Peyer's patch (tissue), 4 donors: ENCODE measurements around the gene NAV2. TPM values are rescaled to one million over a fixed set of nuclear protein-coding genes. Genes with fewer than 3 reads are reported as not detected.

Source experiments
- DNase-seq, 3 donors: peaks; one replicate each; pipeline ENCODE4 v3.0.0-alpha.2; 2017 to 2019
- H3K27ac ChIP-seq, 4 donors: fragments of 200-600 bp; sonication (generic); one replicate each; pipeline ENCODE4 v1.5.1; 2016 to 2019
- H3K27me3 ChIP-seq, 2 donors: fragments of 200-600 bp; sonication (generic); one replicate each; pipeline ENCODE4 v1.5.1; 2019
- H3K36me3 ChIP-seq, 3 donors: fragments of 200-600 bp; sonication (generic); one replicate each; pipeline ENCODE4 v1.5.1; 2016 to 2019
- H3K4me1 ChIP-seq, 4 donors: fragments of 200-600 bp; sonication (generic); one replicate each; pipeline ENCODE4 v1.5.1; 2016 to 2019
- H3K4me3 ChIP-seq, 4 donors: fragments of 200-600 bp; sonication (generic); 1 replicate in 3 of 4; 2 replicates in 1 of 4; pipeline ENCODE4 v1.5.1; 2016 to 2019; ENCODE audit warnings: mild to moderate bottlenecking in 1 of 4
- H3K9me3 ChIP-seq, 4 donors: fragments of 200-600 bp; sonication (generic); one replicate each; pipeline ENCODE4 v1.5.1; 2016 to 2019; ENCODE audit warnings: mild to moderate bottlenecking in 1 of 4
- POLR2A ChIP-seq, 2 donors: fragments of 450-650 bp; IDR thresholded peaks; one replicate each; pipeline ENCODE4 v1.5.1; 2017; ENCODE audit warnings: antibody characterized with exemption in 2 of 2, mild to moderate bottlenecking in 2 of 2, moderate library complexity in 2 of 2
- total RNA-seq, 4 donors: library from RNA; depleted of rRNA; stranded (reverse); fragments of >200 nt; gene quantifications; one replicate each; pipeline ENCODE4 v1.1.0, GENCODE V29; 2016
- TF ChIP-seq, protein P1 (sequence below), 6 experiments: fragments of 450-650 bp in 4 of 6; fragments of 200-600 bp in 2 of 6; sonication (generic) in 1 of 6; IDR thresholded peaks; one replicate each; pipeline ENCODE4 v1.5.1; 2017 to 2019; ENCODE audit warnings: antibody characterized with exemption in 6 of 6, mild to moderate bottlenecking in 3 of 6, moderate library complexity in 1 of 6

NAV2 gene
- total RNA-seq, 4 donors from 2014 or later, result 6.0 to 48.7 (median 20.1) TPM

- DNase-seq, result no peak
- H3K36me3 ChIP-seq, result peaks cover 0 to 5% (median 0%) of the 10 kb centered on the region in 3 donors
- H3K27ac ChIP-seq, result no peak overlapping the region
- no peaks in the 10 kb centered on the region for H3K4me1 ChIP-seq
- H3K27me3 ChIP-seq, result no peaks in the 10 kb centered on the region
- TF ChIP-seq, protein P1, sequence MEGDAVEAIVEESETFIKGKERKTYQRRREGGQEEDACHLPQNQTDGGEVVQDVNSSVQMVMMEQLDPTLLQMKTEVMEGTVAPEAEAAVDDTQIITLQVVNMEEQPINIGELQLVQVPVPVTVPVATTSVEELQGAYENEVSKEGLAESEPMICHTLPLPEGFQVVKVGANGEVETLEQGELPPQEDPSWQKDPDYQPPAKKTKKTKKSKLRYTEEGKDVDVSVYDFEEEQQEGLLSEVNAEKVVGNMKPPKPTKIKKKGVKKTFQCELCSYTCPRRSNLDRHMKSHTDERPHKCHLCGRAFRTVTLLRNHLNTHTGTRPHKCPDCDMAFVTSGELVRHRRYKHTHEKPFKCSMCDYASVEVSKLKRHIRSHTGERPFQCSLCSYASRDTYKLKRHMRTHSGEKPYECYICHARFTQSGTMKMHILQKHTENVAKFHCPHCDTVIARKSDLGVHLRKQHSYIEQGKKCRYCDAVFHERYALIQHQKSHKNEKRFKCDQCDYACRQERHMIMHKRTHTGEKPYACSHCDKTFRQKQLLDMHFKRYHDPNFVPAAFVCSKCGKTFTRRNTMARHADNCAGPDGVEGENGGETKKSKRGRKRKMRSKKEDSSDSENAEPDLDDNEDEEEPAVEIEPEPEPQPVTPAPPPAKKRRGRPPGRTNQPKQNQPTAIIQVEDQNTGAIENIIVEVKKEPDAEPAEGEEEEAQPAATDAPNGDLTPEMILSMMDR (IDR thresholded peaks at IDR 0.05), result no peak
- H3K4me3 ChIP-seq, result no peak overlapping the region
- no peaks in the 10 kb centered on the region for H3K9me3 ChIP-seq
These were observed 326.3 kb downstream of the NAV2 start for GRCh38 chr11:20038972-20039371.

DNA sequence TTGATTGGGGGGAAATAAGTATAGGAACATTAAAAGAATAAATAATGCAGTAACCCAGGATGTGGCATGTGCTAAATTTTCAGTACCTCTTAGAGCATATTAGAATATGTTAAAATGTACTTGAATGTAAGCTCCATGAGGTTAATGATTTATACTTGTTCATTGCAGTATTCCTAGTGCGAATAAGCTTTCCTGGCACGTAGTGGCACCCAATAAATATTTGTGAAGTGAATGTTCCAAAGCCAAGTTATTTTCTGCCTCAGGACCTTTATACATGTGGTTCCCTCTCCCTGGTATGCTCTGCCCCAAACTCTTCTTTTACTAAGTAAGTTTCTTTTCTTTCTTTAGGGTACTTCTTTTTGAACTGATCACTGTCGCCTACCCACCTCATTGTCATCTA, 328.9 kb downstream of the NAV2 start:
- Histone ChIP-seq H3K27ac (no peak overlapping the region), H3K4me1 (no peaks in the 10 kb centered on the region), H3K4me3 (no peak overlapping the region), H3K9me3 (no peaks in the 10 kb centered on the region), H3K27me3 (no peaks in the 10 kb centered on the region), H3K36me3 (peaks cover 0 to 13% (median 0%) of the 10 kb centered on the region in 3 donors)
- DNase-seq, result no peak
- no peak for TF ChIP-seq POLR2A (IDR thresholded peaks at IDR 0.05)
- TF ChIP-seq, protein P1 (IDR thresholded peaks at IDR 0.05), result no peak

DNA sequence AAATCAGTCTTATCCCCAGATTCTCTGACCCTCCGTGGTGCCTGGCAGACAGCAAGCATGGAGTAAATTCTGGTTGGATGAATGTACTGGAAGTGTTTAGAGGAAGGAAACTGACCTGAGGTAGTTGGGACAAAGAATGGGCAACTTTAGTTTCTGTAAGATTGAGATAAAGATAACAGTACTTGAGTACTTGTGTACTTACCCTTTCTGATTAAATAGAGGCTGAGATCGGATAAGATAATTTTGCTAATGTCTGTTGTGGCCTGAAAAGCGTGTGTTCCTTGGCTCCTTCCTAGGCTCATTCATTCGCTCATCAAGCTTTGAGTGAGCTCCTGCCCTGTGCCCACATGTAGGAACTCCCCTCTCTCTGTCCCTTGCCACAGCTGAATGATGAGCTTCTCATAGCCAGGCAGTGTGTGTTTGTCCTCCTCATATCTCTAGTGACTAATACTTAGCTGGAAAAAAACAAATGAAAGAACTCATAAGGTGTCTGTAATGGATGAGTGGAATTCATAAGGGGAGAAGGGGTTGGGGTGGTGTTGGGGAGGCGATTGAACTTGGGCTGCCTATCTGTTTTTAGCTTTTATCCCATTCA, 329.5 kb downstream of the NAV2 start:
- Histone ChIP-seq H3K4me3 (no peak overlapping the region), H3K9me3 (no peaks in the 10 kb centered on the region), H3K27me3 (no peaks in the 10 kb centered on the region), H3K27ac (no peak overlapping the region), H3K36me3 (peaks cover 0 to 13% (median 0%) of the 10 kb centered on the region in 3 donors), H3K4me1 (no peaks in the 10 kb centered on the region)
- TF ChIP-seq, protein P1 (IDR thresholded peaks at IDR 0.05), result no peak
- no peak for TF ChIP-seq POLR2A (IDR thresholded peaks at IDR 0.05)
- no peak for DNase-seq

- H3K27ac ChIP-seq, result no peak overlapping the region
- H3K4me1 ChIP-seq, result no peaks in the 10 kb centered on the region
- no peak for DNase-seq
These were observed 330.2 kb downstream of the NAV2 start for GRCh38 chr11:20042811-20043341.

GRCh38 chr11:20043992-20044391, 331.4 kb downstream of the NAV2 start:
- Histone ChIP-seq H3K4me3 (no peak overlapping the region), H3K9me3 (no peaks in the 10 kb centered on the region), H3K4me1 (no peaks in the 10 kb centered on the region), H3K27me3 (no peaks in the 10 kb centered on the region), H3K36me3 (peaks cover 0 to 9% (median 0%) of the 10 kb centered on the region in 3 donors), H3K27ac (no peak overlapping the region)
- DNase-seq, result no peak
- TF ChIP-seq POLR2A (IDR thresholded peaks at IDR 0.05), result no peak
- TF ChIP-seq, protein P1 (IDR thresholded peaks at IDR 0.05), result no peak

More at GRCh38 chr11:20042811-20043341, 330.2 kb downstream of the NAV2 start:
- no peak for TF ChIP-seq POLR2A (IDR thresholded peaks at IDR 0.05)
- TF ChIP-seq, protein P1 (IDR thresholded peaks at IDR 0.05), result no peak
- peaks cover 0 to 13% (median 0%) of the 10 kb centered on the region in 3 donors for H3K36me3 ChIP-seq
- no peaks in the 10 kb centered on the region for H3K27me3 ChIP-seq
- H3K4me3 ChIP-seq, result no peak overlapping the region
- no peaks in the 10 kb centered on the region for H3K9me3 ChIP-seq
